HL-60/S4 (cell line): ENCODE measurements around the gene DIMT1.

Experiments used
- in situ Hi-C: fragments of 300-500 bp; cut with MboI; formaldehyde crosslinking; loops from 2 replicates; pipeline ENCODE4 v1.14.3; 2022; ENCODE audit warnings: low sequenced_read_pairs

The DIMT1 gene

DNA sequence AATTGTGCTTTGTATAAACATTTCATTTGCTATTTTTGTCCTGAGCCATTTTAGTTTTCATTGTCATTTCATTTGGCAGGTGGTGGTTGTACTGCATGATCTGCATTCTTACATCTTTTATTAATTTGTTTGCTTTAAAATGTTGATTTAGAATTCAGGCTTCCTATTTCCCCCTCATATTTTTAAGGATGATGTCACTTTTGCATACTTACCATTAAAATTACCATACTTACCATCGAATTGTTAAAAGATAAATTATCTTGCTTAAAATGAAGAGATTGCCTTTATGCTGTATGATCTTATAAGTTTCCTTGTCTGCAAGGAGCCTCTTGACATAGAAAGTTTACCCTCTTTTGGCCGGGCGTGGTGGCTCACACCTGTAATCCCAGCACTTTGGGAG is 31.1 kb downstream of the DIMT1 start:
- in situ Hi-C loops = no loop called here

DNA sequence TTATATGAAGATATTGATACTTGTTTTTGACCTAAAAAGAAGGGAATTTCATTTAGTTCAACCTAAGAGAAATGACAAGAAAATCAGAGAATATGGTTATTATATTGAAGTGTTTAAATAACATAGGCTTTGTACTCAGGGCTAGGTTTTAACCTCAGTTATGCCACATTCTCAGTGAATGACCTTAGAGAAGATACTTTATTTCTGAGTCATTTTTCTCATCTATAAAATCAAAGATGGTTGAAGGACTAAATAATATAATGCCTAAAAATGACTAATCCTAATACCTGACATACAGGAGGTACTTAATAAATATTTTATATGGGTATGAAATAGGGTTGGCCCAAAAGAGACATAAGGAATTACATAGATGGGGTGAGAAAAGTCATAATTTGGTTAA is 32.3 kb downstream of the DIMT1 start:
- in situ Hi-C loops = no loop called here

GRCh38 chr5:62369039-62369438 is 34.7 kb downstream of the DIMT1 start:
- in situ Hi-C loops = no loop called here

GRCh38 chr5:62362701-62363100 is 41.0 kb downstream of the DIMT1 start:
- in situ Hi-C loops = no loop called here

GRCh38 chr5:62354028-62354874 is 49.5 kb downstream of the DIMT1 start:
- in situ Hi-C loops = no loop called here

DNA sequence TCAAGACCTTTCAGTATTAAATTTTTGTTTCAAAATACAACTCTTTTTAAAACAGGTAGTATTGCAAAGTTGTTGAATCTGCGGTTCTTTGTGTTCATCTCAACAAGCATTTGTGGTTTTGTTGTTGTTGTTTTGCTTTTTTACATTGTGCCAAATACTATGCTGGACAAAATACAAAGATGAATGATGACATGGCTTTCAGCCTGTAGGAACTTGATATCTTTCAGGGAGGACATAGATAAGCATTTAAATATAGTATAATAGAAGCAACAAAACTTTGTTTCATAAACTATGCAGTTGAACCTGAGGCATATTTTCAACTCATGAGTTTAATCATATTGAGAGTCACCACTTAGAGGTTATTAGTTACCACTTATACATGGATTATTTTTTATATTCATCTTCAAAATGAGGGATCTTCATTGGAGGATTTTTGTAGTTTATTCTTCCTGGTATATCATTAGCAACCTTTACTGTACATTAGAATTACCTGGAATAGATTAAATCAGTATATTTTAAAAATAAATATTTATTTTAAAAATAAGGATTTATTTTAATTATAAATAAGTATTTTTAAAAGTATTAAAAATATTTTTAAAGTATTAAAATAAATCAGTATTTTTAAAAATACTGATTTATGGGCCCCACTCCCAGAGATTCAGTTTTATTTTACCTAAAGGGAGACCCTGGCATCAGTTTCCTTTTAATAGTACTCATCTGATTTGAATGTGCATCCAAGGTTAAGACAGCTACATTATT is 54.8 kb downstream of the DIMT1 start:
- in situ Hi-C loops = no loop called here

GRCh38 chr5:62347928-62348327 is 55.8 kb downstream of the DIMT1 start:
- in situ Hi-C loops = no loop called here

- in situ Hi-C loops = no loop called here
These were observed 57.0 kb downstream of the DIMT1 start for GRCh38 chr5:62346748-62347147.

DNA sequence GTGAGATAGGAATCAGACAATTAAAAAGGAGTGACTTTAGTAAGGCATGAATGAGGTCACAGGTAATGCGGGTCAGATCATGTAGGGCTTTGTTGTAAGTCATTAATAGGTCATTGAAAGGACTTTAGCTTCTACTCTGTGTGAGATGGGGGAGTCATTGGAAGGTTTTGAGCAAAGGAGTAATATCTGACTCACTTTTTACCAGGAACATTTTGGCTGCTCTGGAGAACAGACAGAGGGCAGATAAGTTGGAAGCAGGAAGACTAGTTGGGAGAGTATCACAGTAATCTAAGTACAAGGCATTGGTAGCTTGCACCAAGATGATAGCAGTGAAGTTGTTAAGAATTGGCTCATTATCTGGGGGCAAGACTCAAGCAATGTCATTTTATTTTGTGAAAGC is 60.3 kb downstream of the DIMT1 start:
- in situ Hi-C loops = no loop called here

DNA sequence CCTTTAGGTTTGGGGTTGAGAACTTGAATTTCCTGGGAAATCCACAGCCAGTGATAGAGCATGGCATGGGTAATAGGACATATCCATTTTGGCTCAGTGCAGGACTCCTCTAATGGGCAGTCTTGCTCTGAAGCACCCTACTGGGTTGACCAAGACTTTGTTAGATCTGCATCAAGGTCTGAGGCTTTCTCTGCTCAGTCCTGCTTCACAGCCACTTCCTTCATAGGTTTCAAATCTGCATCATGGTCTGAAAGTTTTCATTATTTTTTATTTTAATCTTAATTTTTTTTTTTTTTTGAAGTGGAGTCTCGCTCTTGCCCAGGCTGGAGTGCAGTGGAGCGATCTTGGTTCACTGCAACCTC is 61.2 kb downstream of the DIMT1 start:
- in situ Hi-C loops = no loop called here

- in situ Hi-C loops = no loop called here
These were observed 61.8 kb downstream of the DIMT1 start for GRCh38 chr5:62341783-62342475.

DNA sequence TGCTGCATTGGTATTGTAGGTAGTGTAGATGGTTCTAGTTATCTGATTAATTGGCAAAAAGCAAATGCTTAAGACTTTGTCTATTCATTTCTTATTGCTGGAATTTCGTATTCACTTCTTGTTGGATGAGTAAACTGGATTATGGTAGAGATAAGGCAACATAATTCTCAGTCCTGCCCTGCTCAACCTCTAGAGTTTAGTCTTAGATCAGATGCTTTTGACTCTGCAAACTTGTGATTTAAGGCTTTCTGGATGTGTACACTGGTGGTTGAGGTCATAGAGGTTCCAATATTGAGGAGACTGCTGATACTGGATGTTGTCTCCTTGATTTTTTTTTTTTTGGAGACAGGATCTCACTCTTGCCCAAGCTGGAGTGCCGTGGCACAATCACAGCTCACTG is 62.7 kb downstream of the DIMT1 start:
- in situ Hi-C loops = no loop called here

- in situ Hi-C loops = no loop called here
These were observed 63.3 kb downstream of the DIMT1 start for GRCh38 chr5:62340392-62340791.
